ENCODE data around the gene HLA-DMB. TPM values are rescaled to one million over a fixed set of nuclear protein-coding genes. Genes with fewer than 3 reads are reported as not detected.
A peak's percentile ranks its signal among the peaks of the same experiment; 100 is the strongest.
"Not testable (repeated sequence)": the region's sequence is repeated elsewhere in the genome, so short reads cannot be mapped to it uniquely, and the experiment has no call there.

Gene HLA-DMB
- total RNA-seq, 2 donors from 2014 or later: 11.1 to 23.3 TPM

- peak within 1 kb of the TSS; percentile 83 for H3K4me3 Mint-ChIP-seq
- peak; percentile 97 for ATAC-seq
- DNase-seq: peak; percentile 49 to 62 (median 49)
- H3K27me3 Mint-ChIP-seq: no peaks in the 10 kb centered on the region
- H3K4me1 Mint-ChIP-seq: peaks cover 40% of the 10 kb centered on the region
- no peaks in the 10 kb centered on the region for H3K9me3 ChIP-seq (ENCODE audit: control insufficient read depth, low read length, poor library complexity, severe bottlenecking)
- H3K36me3 Mint-ChIP-seq (ENCODE audit: low read depth): peaks cover 3% of the 10 kb centered on the region
- H3K27ac Mint-ChIP-seq: peak within 1 kb of the TSS; percentile 86
These were observed 12.2 kb upstream of the HLA-DMB start, which contains the start of gene HLA-DMA for GRCh38 chr6:32952817-32953739. Gene HLA-DMA, minus strand, starts transcription at chr6:32953097. Its CDS starts 61 bp downstream, at chr6:32953036.

GRCh38 chr6:32950449-32950848 lies 9.6 kb upstream of the HLA-DMB start:
- H3K4me3 Mint-ChIP-seq: no peak overlapping the region
- ATAC-seq (no peak), DNase-seq (no peak)
- no peaks in the 10 kb centered on the region for H3K9me3 ChIP-seq (ENCODE audit: control insufficient read depth, low read length, poor library complexity, severe bottlenecking)
- H3K27ac Mint-ChIP-seq: peak overlapping the region; percentile 45
- H3K36me3 Mint-ChIP-seq (ENCODE audit: low read depth): peaks cover 3% of the 10 kb centered on the region
- H3K4me1 Mint-ChIP-seq: peaks cover 39% of the 10 kb centered on the region
- H3K27me3 Mint-ChIP-seq: no peaks in the 10 kb centered on the region

- peak overlapping the region; percentile 45 for H3K27ac Mint-ChIP-seq
- no peaks in the 10 kb centered on the region for H3K27me3 Mint-ChIP-seq
- ATAC-seq (no peak), DNase-seq (no peak)
- no peaks in the 10 kb centered on the region for H3K36me3 Mint-ChIP-seq (ENCODE audit: low read depth)
- H3K4me1 Mint-ChIP-seq: peaks cover 38% of the 10 kb centered on the region
- H3K4me3 Mint-ChIP-seq: no peak overlapping the region
- H3K9me3 ChIP-seq (ENCODE audit: control insufficient read depth, low read length, poor library complexity, severe bottlenecking): no peaks in the 10 kb centered on the region
These were observed 9.2 kb upstream of the HLA-DMB start for GRCh38 chr6:32950010-32950409.

GRCh38 chr6:32949113-32949512 lies 8.3 kb upstream of the HLA-DMB start:
- H3K36me3 Mint-ChIP-seq (ENCODE audit: low read depth): no peaks in the 10 kb centered on the region
- no peaks in the 10 kb centered on the region for H3K9me3 ChIP-seq (ENCODE audit: control insufficient read depth, low read length, poor library complexity, severe bottlenecking)
- DNase-seq (no peak), ATAC-seq (no peak)
- H3K27me3 Mint-ChIP-seq: no peaks in the 10 kb centered on the region
- no peak overlapping the region for H3K27ac Mint-ChIP-seq
- peaks cover 40% of the 10 kb centered on the region for H3K4me1 Mint-ChIP-seq
- no peak overlapping the region for H3K4me3 Mint-ChIP-seq

GRCh38 chr6:32947552-32948465 lies 7.0 kb upstream of the HLA-DMB start:
- H3K9me3 ChIP-seq (ENCODE audit: control insufficient read depth, low read length, poor library complexity, severe bottlenecking): no peaks in the 10 kb centered on the region
- Mint-ChIP-seq H3K27me3 (no peaks in the 10 kb centered on the region), H3K4me3 (no peak overlapping the region), H3K4me1 (peaks cover 38% of the 10 kb centered on the region), H3K27ac (no peak overlapping the region), H3K36me3 (ENCODE audit: low read depth) (no peaks in the 10 kb centered on the region)
- no peak for DNase-seq
- ATAC-seq: peak; percentile 39

- Mint-ChIP-seq H3K4me3 (no peak overlapping the region), H3K36me3 (ENCODE audit: low read depth) (no peaks in the 10 kb centered on the region), H3K27me3 (no peaks in the 10 kb centered on the region), H3K27ac (peak overlapping the region; percentile 81), H3K4me1 (peaks cover 40% of the 10 kb centered on the region)
- DNase-seq (no peak), ATAC-seq (no peak)
- H3K9me3 ChIP-seq (ENCODE audit: control insufficient read depth, low read length, poor library complexity, severe bottlenecking): no peaks in the 10 kb centered on the region
These were observed 6.1 kb upstream of the HLA-DMB start for GRCh38 chr6:32946893-32947292.

GRCh38 chr6:32945953-32946352 lies 5.1 kb upstream of the HLA-DMB start:
- no peaks in the 10 kb centered on the region for H3K9me3 ChIP-seq (ENCODE audit: control insufficient read depth, low read length, poor library complexity, severe bottlenecking)
- ATAC-seq (no peak), DNase-seq (no peak)
- Mint-ChIP-seq H3K4me1 (peaks cover 46% of the 10 kb centered on the region), H3K27ac (no peak overlapping the region), H3K27me3 (no peaks in the 10 kb centered on the region), H3K36me3 (ENCODE audit: low read depth) (no peaks in the 10 kb centered on the region), H3K4me3 (no peak overlapping the region)

GRCh38 chr6:32945108-32945760 lies 4.4 kb upstream of the HLA-DMB start:
- no peak for DNase-seq
- Mint-ChIP-seq H3K27me3 (no peaks in the 10 kb centered on the region), H3K36me3 (ENCODE audit: low read depth) (no peaks in the 10 kb centered on the region), H3K4me3 (peak overlapping the region; percentile 84), H3K27ac (peak overlapping the region; percentile 84), H3K4me1 (peaks cover 51% of the 10 kb centered on the region)
- peak; percentile 20 for ATAC-seq
- no peaks in the 10 kb centered on the region for H3K9me3 ChIP-seq (ENCODE audit: control insufficient read depth, low read length, poor library complexity, severe bottlenecking)

- no peaks in the 10 kb centered on the region for H3K27me3 Mint-ChIP-seq
- peak overlapping the region; percentile 84 for H3K27ac Mint-ChIP-seq
- peak; percentile 49 for ATAC-seq
- H3K36me3 Mint-ChIP-seq (ENCODE audit: low read depth): no peaks in the 10 kb centered on the region
- peaks cover 54% of the 10 kb centered on the region for H3K4me1 Mint-ChIP-seq
- DNase-seq: no peak
- H3K9me3 ChIP-seq (ENCODE audit: control insufficient read depth, low read length, poor library complexity, severe bottlenecking): no peaks in the 10 kb centered on the region
- H3K4me3 Mint-ChIP-seq: peak overlapping the region; percentile 84
These were observed 3.2 kb upstream of the HLA-DMB start for GRCh38 chr6:32943864-32944649.

GRCh38 chr6:32942555-32943123 lies 1.8 kb upstream of the HLA-DMB start:
- ATAC-seq; DNase-seq; H3K27ac Mint-ChIP-seq; H3K36me3 Mint-ChIP-seq (ENCODE audit: low read depth); H3K27me3 Mint-ChIP-seq; H3K9me3 ChIP-seq (ENCODE audit: control insufficient read depth, low read length, poor library complexity, severe bottlenecking): not testable (repeated sequence)
- peak overlapping the region; percentile 15 for H3K4me3 Mint-ChIP-seq
- H3K4me1 Mint-ChIP-seq: peaks cover 55% of the 10 kb centered on the region

- H3K9me3 ChIP-seq (ENCODE audit: control insufficient read depth, low read length, poor library complexity, severe bottlenecking): no peaks in the 10 kb centered on the region
- DNase-seq: peak in 2 of 3 donors; percentile 13 to 15
- Mint-ChIP-seq H3K27ac (peak overlapping the region; percentile 97), H3K36me3 (ENCODE audit: low read depth) (peaks cover 4% of the 10 kb centered on the region), H3K4me3 (peak overlapping the region; percentile 90), H3K27me3 (no peaks in the 10 kb centered on the region), H3K4me1 (peaks cover 59% of the 10 kb centered on the region)
- ATAC-seq: peak; percentile 81
These were observed 463 bp upstream of the HLA-DMB start for GRCh38 chr6:32941214-32941768.

- no peak overlapping the region for H3K27ac Mint-ChIP-seq
These were observed 2.3 kb downstream of the HLA-DMB start for GRCh38 chr6:32938494-32938893.

More at GRCh38 chr6:32938494-32938893, 2.3 kb downstream of the HLA-DMB start:
- Mint-ChIP-seq H3K4me3 (no peak overlapping the region), H3K4me1 (peaks cover 49% of the 10 kb centered on the region), H3K36me3 (ENCODE audit: low read depth) (peaks cover 4% of the 10 kb centered on the region), H3K27me3 (no peaks in the 10 kb centered on the region)
- ATAC-seq (no peak), DNase-seq (no peak)
- H3K9me3 ChIP-seq (ENCODE audit: control insufficient read depth, low read length, poor library complexity, severe bottlenecking): no peaks in the 10 kb centered on the region

All from T-helper 17 cell (primary cell).